ENCODE results near the gene PRTG.
"Not testable (repeated sequence)": the region's sequence is repeated elsewhere in the genome, so short reads cannot be mapped to it uniquely, and the experiment has no call there.

PRTG gene

GRCh38 chr15:55742927-55743728, at the start of gene PRTG:
Gene PRTG (minus strand): TSS chr15:55743152. CDS start chr15:55742931, 221 bp downstream.
- peak; percentile 59 for DNase-seq

GRCh38 chr15:55791551-55792400, 48.8 kb upstream of the PRTG start:
- no peak for DNase-seq

GRCh38 chr15:55789066-55789660, 46.2 kb upstream of the PRTG start:
- no peak for DNase-seq

GRCh38 chr15:55786341-55786740, 43.4 kb upstream of the PRTG start:
- DNase-seq: no peak

GRCh38 chr15:55785593-55785992, 42.6 kb upstream of the PRTG start:
- DNase-seq: not testable (repeated sequence)

- DNase-seq: no peak
These were observed 41.3 kb upstream of the PRTG start for GRCh38 chr15:55784286-55784685.

- no peak for DNase-seq
These were observed 39.9 kb upstream of the PRTG start for GRCh38 chr15:55782901-55783300.

- DNase-seq: no peak
These were observed 37.3 kb upstream of the PRTG start for GRCh38 chr15:55780292-55780691.

- no peak for DNase-seq
These were observed 36.0 kb upstream of the PRTG start for GRCh38 chr15:55778932-55779331.

- peak; percentile 66 for DNase-seq
These were observed 32.4 kb upstream of the PRTG start for GRCh38 chr15:55775316-55775715.

- DNase-seq: no peak
These were observed 31.4 kb upstream of the PRTG start for GRCh38 chr15:55774113-55774970.

GRCh38 chr15:55770806-55771205, 27.9 kb upstream of the PRTG start:
- DNase-seq: no peak

GRCh38 chr15:55770261-55770660, 27.3 kb upstream of the PRTG start:
- DNase-seq: no peak

GRCh38 chr15:55768670-55769185, 25.8 kb upstream of the PRTG start:
- DNase-seq: no peak

GRCh38 chr15:55766676-55767075, 23.7 kb upstream of the PRTG start:
- DNase-seq: no peak

GRCh38 chr15:55764398-55764797, 21.4 kb upstream of the PRTG start:
- no peak for DNase-seq

- DNase-seq: peak; percentile 89
These were observed 15.6 kb upstream of the PRTG start for GRCh38 chr15:55758580-55758986.

- not testable (repeated sequence) for DNase-seq
These were observed 10.5 kb upstream of the PRTG start for GRCh38 chr15:55753433-55753832.

GRCh38 chr15:55750706-55751105, 7.8 kb upstream of the PRTG start:
- no peak for DNase-seq

GRCh38 chr15:55743729-55744655, 1.0 kb upstream of the PRTG start:
- DNase-seq: no peak

GRCh38 chr15:55742498-55742926, 440 bp downstream of the PRTG start:
- peak; percentile 59 for DNase-seq

All from T1000 (cell line).